SKM-1 (cell line): ENCODE results near the gene ARSI.

Experiments
- DNase-seq: peaks from one replicate; lab custom pipeline; 2025; ENCODE audit not compliant: unreplicated experiment; lab: John Stamatoyannopoulos, UW

The ARSI gene

DNA sequence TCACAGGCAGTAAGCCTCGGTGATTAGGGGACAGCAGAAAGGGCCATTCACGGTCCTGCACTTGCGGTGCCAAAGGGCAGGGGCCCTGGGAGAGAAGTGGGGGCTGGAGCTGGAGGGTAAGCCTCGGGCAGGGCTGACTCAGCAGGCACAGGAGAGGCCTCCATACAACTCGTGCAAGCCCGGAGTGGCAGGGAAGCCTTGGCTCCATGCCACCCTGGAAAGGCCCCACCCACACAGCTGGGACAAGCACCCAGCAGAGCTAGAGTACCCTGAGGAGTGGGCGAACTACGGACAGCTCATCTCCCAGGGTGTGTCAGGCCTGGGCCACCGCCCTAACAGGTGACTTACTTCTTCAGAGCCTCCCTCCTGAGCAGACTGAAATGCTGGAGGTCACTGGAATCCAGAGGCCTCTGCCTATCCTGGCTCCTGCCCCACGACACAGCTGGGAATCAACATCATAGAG lies 7.5 kb downstream of the ARSI start:
- DNase-seq = no peak

- no peak for DNase-seq
Observed at GRCh38 chr5:150294551-150295071, 8.1 kb downstream of the ARSI start.

- no peak for DNase-seq
Observed at GRCh38 chr5:150293091-150293941, 9.4 kb downstream of the ARSI start.

GRCh38 chr5:150291388-150292385 lies 11.0 kb downstream of the ARSI start:
- no peak for DNase-seq

DNA sequence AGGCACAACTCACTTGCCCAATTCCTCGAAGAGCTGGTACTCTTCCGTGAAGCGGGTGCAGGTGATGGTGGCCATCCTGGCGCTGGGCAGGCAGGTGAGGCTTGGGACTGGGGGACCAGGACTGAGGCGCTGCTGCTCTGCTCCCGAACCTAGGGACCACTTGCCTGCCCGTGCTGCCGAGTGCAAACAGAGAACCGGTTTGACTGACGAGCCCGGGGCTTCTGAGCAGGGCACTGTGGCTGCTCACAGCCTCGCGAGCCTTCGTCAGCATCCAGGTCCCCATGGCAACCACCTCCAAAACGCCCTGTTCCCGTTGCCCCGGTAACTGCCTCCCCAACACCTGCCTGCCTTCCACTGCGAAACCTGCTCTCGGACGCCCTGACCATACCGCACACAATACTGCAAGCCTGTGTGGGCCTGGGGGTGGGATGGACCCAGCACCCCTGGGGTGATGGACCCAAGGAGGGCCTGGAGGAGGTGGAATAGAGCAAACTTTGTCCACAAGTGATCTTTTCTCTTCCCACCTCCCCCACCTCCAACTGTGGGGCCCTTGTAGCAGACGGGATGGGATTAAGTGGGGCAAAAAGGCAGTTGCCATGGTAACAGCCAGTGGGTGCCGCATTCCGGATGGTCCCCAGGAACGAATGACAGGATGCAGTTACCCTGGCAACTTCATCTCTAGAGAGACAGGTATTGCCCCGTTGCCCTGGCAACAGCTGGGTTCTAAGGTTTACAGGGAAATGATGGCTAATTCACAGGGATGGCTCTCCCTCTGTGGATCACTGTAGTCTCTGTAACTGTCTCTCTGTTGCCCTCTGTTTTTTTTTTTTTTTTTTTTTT lies 12.9 kb downstream of the ARSI start, which contains the start of gene CAMK2A:
CAMK2A (minus strand) TSS at position 223 of the 840 bp plus-strand sequence; CDS start at position 75, 148 bp downstream.
- DNase-seq = no peak

DNA sequence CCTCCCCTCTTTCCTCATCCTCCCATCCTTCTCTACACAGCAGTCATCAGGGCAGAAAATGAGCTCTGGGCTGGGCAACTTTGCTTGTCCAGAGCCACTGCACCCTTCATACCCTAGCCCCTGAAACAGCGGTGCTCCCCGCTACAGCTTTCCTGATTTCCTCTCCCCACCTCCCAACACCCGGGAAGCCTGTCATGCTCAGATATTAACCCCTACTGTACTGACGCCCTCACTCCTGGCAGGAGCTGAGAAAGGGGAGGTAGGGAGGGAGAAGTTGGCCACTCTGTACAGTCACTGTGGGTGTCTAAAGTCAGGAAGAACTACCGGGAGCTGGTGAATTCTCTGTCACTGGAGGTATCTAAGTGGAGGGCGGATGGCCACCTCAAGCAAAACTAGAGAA lies 13.9 kb downstream of the ARSI start:
- DNase-seq = no peak

DNA sequence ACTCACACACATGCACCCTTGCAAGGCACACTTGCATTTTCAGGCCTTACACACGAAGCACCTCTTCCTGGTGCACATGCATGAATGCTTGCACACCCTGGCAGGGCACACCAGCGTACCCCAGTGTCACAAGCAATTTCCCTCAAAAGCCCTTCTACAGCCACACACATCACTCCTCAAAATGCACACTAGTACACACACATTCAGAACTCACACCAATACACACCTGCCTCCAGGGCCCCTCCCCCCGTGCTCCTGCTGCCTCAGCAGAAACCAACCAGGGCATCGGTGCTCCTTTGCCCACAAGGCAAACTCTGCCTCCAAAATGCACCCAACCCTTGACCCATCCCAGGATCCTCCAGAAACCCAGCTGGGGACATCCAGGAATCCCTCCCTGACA lies 14.3 kb downstream of the ARSI start:
- no peak for DNase-seq

- DNase-seq = no peak
Observed at GRCh38 chr5:150286820-150287219, 15.9 kb downstream of the ARSI start.

DNA sequence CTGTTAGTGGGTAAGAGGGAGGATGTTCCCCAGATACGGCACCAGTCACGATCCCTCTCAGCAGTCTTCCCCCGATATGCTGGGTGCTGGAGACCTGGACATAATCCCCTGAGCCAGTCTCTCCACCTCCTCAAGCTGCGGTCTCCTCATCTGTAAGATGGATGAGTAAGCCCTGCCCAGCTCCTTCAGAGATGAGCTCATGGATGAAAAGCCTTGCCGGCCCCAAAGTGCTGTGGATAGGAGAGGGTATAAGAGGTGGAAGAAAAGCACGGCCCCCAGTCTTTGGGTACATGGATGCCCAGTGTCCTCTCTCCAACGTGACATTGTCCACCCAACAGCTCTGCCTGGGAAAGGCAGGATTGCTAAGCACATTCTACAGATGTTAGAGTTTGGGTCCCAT lies 17.6 kb downstream of the ARSI start:
- no peak for DNase-seq

DNA sequence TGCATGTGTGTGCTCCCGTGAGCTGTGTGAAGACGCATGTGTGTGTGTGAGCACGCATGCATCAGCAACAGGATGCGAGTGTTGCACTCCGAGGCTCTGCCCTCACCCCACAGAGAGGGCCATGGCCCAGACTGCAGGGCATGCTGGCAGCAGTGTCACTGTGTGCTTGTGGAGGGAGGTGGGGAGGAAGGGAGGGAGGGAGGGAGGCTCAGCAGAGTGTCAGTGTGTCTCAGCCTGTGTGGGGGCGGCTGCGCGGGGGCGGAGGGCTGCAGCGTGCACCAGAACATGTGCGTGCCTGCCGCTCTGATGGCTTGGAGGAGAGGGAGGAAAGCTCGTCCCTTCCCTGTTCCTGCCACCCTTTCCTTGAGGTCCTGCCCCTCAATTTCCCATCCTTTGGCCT lies 18.4 kb downstream of the ARSI start:
- no peak for DNase-seq

GRCh38 chr5:150283904-150284303 lies 18.8 kb downstream of the ARSI start:
- no peak for DNase-seq

DNA sequence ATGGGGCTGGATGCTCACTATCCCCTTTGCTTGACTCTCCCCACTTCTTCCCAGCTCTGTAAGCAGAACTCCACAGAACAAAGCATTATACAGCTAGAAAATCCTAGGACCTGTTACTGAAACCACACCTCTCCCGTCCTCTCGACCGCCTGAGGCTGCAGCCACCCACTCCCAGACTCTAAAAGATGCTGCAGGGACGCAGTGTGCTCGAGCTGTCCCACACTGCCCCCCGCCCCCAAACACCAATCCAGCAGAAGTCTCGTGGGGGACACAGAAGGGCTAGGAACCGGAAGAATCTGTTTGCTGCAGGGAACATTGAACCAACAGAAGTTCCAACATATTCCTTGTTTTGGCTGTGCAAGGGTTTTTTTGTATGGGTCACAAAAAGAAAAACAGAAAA lies 20.7 kb downstream of the ARSI start:
- DNase-seq = no peak

DNA sequence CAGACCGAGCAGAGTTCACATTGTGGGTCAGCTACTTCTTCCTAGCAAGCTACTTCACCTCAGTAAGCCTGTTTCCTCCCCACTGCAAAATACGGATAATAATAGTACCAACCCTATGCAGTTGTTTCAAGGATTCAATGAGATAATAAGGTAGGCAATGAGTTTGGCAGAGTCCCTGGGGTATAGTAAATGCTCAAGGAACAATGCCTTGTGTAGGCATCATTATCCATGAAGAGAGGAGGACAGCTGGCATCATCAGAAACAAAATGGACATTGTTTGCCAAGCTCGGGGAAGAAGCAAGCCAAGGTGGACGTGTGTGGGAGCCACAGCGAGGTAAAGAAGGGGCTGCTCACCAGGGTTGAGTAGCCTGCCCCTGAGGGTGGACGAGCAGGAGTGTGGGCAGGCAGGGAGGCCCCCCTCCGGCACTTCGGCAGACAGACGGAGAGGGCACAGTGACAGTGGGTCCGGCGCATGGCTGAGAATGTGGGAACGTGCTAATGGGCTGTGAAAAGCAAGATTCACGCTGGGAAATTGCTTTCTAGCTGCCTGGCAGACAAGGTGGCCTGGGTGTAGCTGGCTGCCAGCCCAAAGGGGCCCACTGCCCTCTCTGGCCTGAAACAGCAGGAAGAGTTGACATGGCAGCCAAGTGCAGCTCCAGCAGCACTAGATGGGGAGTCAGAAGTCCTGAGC lies 23.2 kb downstream of the ARSI start:
- DNase-seq = no peak

DNA sequence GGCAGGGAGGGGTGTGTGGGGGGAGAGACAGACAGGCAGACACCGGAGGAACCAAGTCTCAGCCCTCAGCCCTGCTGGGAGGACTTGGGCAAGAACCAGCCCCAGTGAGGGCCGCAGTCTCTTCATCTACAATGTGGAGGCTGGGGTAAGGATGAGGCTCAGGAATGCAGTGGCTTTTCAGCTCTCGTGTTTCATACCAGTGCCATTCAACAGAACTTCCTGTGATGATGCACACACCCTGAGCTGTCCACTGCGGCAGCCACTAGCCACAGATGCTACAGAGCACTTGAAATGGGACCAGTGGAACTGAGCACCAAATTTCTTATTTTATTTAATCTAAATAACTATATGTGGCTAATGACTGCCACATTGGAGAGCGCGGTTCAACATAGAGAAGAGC lies 23.8 kb downstream of the ARSI start:
- DNase-seq = no peak

GRCh38 chr5:150278046-150278730 lies 24.5 kb downstream of the ARSI start:
- DNase-seq = no peak

DNA sequence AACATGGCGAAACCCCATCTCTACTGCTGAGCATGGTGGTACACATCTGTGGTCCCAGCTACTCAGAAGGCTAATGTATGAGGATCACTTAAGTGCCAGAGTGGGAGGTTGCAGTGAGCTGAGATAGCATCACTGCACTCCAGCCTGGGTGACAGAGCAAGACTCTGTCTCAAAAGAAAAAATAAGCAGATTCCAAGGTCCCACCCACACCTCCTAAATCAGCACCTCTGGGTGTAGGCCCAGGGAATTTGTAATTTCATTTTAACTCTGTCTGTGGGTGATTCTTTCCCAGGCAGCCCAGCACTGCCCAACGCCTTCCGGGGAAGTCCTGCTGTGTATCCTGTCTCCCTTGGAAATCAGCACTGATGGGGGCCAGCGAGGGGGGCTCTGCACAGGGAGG lies 25.7 kb downstream of the ARSI start:
- no peak for DNase-seq

DNA sequence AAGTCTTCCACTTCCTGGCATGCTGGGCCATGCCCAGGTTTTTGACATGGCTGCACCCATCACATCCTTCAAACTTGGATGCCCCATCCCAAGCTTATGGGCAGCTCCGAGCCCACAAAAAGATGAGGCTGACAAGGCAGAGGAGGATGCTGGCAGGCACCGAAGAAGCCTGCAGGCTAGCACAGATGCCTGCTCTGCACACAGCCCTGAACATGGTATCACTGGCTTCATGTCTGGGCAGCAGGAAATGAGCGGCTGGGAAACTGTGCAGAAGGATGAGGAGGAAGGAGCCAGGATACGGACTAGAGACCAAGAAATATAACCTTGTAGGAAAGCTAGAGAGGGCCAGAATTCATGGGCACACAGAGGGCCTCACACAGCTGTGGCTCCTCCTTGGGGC lies 27.9 kb downstream of the ARSI start:
- no peak for DNase-seq

- no peak for DNase-seq
Observed at GRCh38 chr5:150272531-150272930, 30.2 kb downstream of the ARSI start.

- no peak for DNase-seq
Observed at GRCh38 chr5:150271923-150272322, 30.8 kb downstream of the ARSI start.
